NB4 (cell line): ENCODE results near the gene LCP1.
"Not testable (repeated sequence)": the region's sequence is repeated elsewhere in the genome, so short reads cannot be mapped to it uniquely, and the experiment has no call there.

Source experiments
- MYC ChIP-seq: IDR thresholded peaks from 2 replicates; pipeline ENCODE4 v1.6.1; 2011; ENCODE audit warnings: low read depth, low read length
- POLR2A ChIP-seq: IDR thresholded peaks from 2 replicates; pipeline ENCODE4 v1.6.1; 2011; ENCODE audit warnings: mild to moderate bottlenecking; ENCODE audit not compliant: insufficient read length; ENCODE audit errors: extremely low read depth
- TF ChIP-seq, protein P1 (sequence below): IDR thresholded peaks from one replicate; pipeline ENCODE4 v1.5.1; 2012; ENCODE audit warnings: low read depth, low read length
- TF ChIP-seq, protein P2 (sequence below): IDR thresholded peaks from 2 replicates; pipeline ENCODE4 v1.6.1; 2011; ENCODE audit warnings: low read depth, low read length

DNA sequence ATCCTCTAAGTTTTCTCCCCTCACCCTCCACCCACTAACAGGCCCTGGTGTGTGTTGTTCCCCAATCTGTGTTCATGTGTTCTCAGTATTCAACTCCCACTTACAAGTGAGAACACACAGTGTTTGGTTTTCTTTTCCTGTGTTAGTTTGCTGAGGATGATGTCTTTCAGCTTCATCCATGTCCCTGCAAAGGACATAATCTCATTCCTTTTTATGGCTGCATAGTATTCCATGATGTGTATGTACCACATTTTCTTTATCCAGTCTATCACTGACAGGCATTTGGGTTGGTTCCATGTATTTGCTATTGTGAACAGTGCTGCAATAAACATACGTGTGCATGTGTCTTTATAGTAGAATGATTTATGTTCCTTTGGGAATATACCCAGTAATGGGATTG, 32.8 kb upstream of the LCP1 start:
- TF ChIP-seq, protein P1, sequence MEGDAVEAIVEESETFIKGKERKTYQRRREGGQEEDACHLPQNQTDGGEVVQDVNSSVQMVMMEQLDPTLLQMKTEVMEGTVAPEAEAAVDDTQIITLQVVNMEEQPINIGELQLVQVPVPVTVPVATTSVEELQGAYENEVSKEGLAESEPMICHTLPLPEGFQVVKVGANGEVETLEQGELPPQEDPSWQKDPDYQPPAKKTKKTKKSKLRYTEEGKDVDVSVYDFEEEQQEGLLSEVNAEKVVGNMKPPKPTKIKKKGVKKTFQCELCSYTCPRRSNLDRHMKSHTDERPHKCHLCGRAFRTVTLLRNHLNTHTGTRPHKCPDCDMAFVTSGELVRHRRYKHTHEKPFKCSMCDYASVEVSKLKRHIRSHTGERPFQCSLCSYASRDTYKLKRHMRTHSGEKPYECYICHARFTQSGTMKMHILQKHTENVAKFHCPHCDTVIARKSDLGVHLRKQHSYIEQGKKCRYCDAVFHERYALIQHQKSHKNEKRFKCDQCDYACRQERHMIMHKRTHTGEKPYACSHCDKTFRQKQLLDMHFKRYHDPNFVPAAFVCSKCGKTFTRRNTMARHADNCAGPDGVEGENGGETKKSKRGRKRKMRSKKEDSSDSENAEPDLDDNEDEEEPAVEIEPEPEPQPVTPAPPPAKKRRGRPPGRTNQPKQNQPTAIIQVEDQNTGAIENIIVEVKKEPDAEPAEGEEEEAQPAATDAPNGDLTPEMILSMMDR, result not testable (repeated sequence)
- TF ChIP-seq MYC, POLR2A: not testable (repeated sequence)
- TF ChIP-seq, protein P2, sequence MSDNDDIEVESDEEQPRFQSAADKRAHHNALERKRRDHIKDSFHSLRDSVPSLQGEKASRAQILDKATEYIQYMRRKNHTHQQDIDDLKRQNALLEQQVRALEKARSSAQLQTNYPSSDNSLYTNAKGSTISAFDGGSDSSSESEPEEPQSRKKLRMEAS, result not testable (repeated sequence)
